Hepatocyte (in vitro differentiated cells): ENCODE measurements around the gene RPL11.
"Not testable (repeated sequence)": the region's sequence is repeated elsewhere in the genome, so short reads cannot be mapped to it uniquely, and the experiment has no call there.

Experiments
- CTCF ChIP-seq: fragments of 200-600 bp; sonication (generic); IDR thresholded peaks from 2 replicates; pipeline ENCODE4 v1.5.1; 2016; ENCODE audit warnings: antibody characterized with exemption, mild to moderate bottlenecking; ENCODE audit not compliant: poor library complexity
- EZH2 ChIP-seq: fragments of 200-600 bp; sonication (generic); IDR thresholded peaks from 2 replicates; pipeline ENCODE4 v1.6.1; 2016; ENCODE audit warnings: antibody characterized with exemption, mild to moderate bottlenecking, borderline replicate concordance
- EZH2phosphoT487 ChIP-seq: fragments of 200-600 bp; sonication (generic); IDR thresholded peaks from one replicate; pipeline ENCODE4 v1.6.1; 2018; ENCODE audit warnings: antibody characterized with exemption, mild to moderate bottlenecking, low read depth, moderate library complexity; ENCODE audit not compliant: unreplicated experiment, severe bottlenecking

GRCh38 chr1:23688281-23688680 is 3.3 kb upstream of the RPL11 start:
- not testable (repeated sequence) for TF ChIP-seq CTCF, EZH2, EZH2phosphoT487
